K562 (cell line): ENCODE results near the gene ANAPC2. TPM values are rescaled to one million over a fixed set of nuclear protein-coding genes. Genes with fewer than 3 reads are reported as not detected.

Source experiments
- ATAC-seq: fragments of 200-7000 bp; cut with Tn5 transposase; 3 replicates; pipeline ENCODE4 v1.9.1; 2020; ENCODE audit warnings: moderate library complexity
- BruUV-seq: library from RNA; stranded (reverse); fragments of 400-500 nt; replicated peaks from 2 replicates; lab custom pipeline; 2021; lab: Mats Ljungman, UMichigan
- CTCF ChIA-PET: fragments of 300-600 bp; formaldehyde crosslinking; extraction: SDS; loops from one replicate; lab custom pipeline; 2021; ENCODE audit warnings: low intra/inter-chr PET ratio; lab: Yijun Ruan, JAX
- POLR2A ChIA-PET: fragments of 300-600, 350-650 bp; sonication (Branson Sonifier 250); formaldehyde crosslinking; extraction: SDS; loops from one replicate; lab custom pipeline; 2021; ENCODE audit warnings: antibody characterized with exemption, inconsistent platforms; lab: Yijun Ruan, JAX
- DNase-seq, 4 experiments: peaks; one replicate each; pipeline versions ENCODE4 v3.0.0 to v3.0.0-alpha.2; 2011 to 2018; ENCODE audit warnings: low spot score in 3 of 4, mixed read lengths in 3 of 4; ENCODE audit errors: extremely low read depth in 1 of 4
- FAIRE-seq: peaks from 2 replicates; lab custom pipeline; 2011; peaks lifted over from hg19 to GRCh38; lab: Jason Lieb, UNC
- H2AFZ ChIP-seq: 2 replicates; pipeline ENCODE4 v1.6.0; 2011; ENCODE audit warnings: low read depth, low read length, control low read depth, inconsistent platforms
- H3K27ac ChIP-seq: fragments of 200-600 bp; 3 replicates; pipeline ENCODE4 v1.8.0; 2011; ENCODE audit warnings: low read depth, mild to moderate bottlenecking, control low read depth, inconsistent platforms, low read length, moderate library complexity, mixed read lengths; ENCODE audit errors: extremely low read depth
- H3K27me3 ChIP-seq, 2 experiments: fragments of 300-600 bp in 1 of 2; 2 replicates in 1 of 2; 3 replicates in 1 of 2; pipeline versions ENCODE4 v1.6.0 to v1.8.0; 2011; ENCODE audit warnings: inconsistent platforms in 2 of 2, low read length in 2 of 2, mild to moderate bottlenecking in 1 of 2, mixed read lengths in 1 of 2, moderate library complexity in 1 of 2; ENCODE audit not compliant: control insufficient read depth in 2 of 2, insufficient read depth in 2 of 2
- H3K36me3 ChIP-seq: fragments of 300-600 bp; 3 replicates; pipeline ENCODE4 v1.8.0; 2011; ENCODE audit warnings: mild to moderate bottlenecking, low read length, inconsistent platforms; ENCODE audit not compliant: control insufficient read depth, insufficient read depth
- H3K4me1 ChIP-seq, 2 experiments: fragments of 200-600 bp in 1 of 2; replicated peaks in 1 of 2; 2 replicates in 1 of 2; 3 replicates in 1 of 2; pipeline versions ENCODE4 v1.5.1 to v1.8.0; 2011; ENCODE audit warnings: inconsistent platforms in 2 of 2, low read length in 2 of 2, mild to moderate bottlenecking in 1 of 2, mixed read lengths in 1 of 2, moderate library complexity in 1 of 2; ENCODE audit not compliant: control insufficient read depth in 2 of 2, insufficient read depth in 2 of 2
- H3K4me2 ChIP-seq: 2 replicates; pipeline ENCODE4 v1.6.1; 2011; ENCODE audit warnings: low read length, control low read depth, inconsistent platforms, mixed read lengths; ENCODE audit not compliant: insufficient read depth
- H3K4me3 ChIP-seq: fragments of 200-600 bp; sonication (generic), shearing (Covaris generic); 2 replicates; pipeline ENCODE4 v1.5.1; 2016; ENCODE audit warnings: control low read depth, inconsistent platforms
- H3K79me2 ChIP-seq: fragments of 200-600 bp; 3 replicates; pipeline ENCODE4 v1.8.0; 2011; ENCODE audit warnings: low read length, inconsistent platforms; ENCODE audit not compliant: control insufficient read depth, insufficient read depth
- H3K9ac ChIP-seq, 2 experiments: 2 replicates each; pipeline versions ENCODE4 v1.6.0 to v1.6.1; 2011; ENCODE audit warnings: low read depth in 2 of 2, low read length in 2 of 2, control low read depth in 1 of 2, inconsistent platforms in 1 of 2, mild to moderate bottlenecking in 1 of 2, mixed read lengths in 1 of 2; ENCODE audit not compliant: insufficient read depth in 1 of 2
- H3K9me1 ChIP-seq: one replicate; pipeline ENCODE4 v1.6.0; 2011; ENCODE audit warnings: inconsistent platforms, mild to moderate bottlenecking, low read length, moderate library complexity; ENCODE audit not compliant: control insufficient read depth, insufficient read depth
- H3K9me3 ChIP-seq: replicated peaks from 2 replicates; pipeline ENCODE4 v1.5.1; 2011; ENCODE audit warnings: low read depth, low read length, inconsistent platforms; ENCODE audit not compliant: control insufficient read depth, insufficient read depth
- H4K20me1 ChIP-seq: replicated peaks from 2 replicates; pipeline ENCODE4 v1.6.1; 2011; ENCODE audit warnings: low read length, inconsistent platforms, mixed read lengths; ENCODE audit not compliant: control insufficient read depth, insufficient read depth
- FOXK2 ChIP-seq, 2 experiments: fragments of 450-650 bp; IDR thresholded peaks in 1 of 2; conservative IDR thresholded peaks in 1 of 2; 2 replicates each; pipeline ENCODE4 v1.6.1; 2016; ENCODE audit warnings: low read depth in 2 of 2, mild to moderate bottlenecking in 1 of 2
- GABPA ChIP-seq: fragments of 200-800 bp; sonication (Bioruptor generic); conservative IDR thresholded peaks from 2 replicates; pipeline ENCODE4 v1.6.1; 2016; ENCODE audit warnings: low read depth, missing genetic modification characterization, missing compliant biosample characterization
- HDAC3 ChIP-seq: fragments of 450-650 bp; IDR thresholded peaks from 2 replicates; pipeline ENCODE4 v1.6.1; 2018; ENCODE audit warnings: borderline replicate concordance, mild to moderate bottlenecking, moderate library complexity; ENCODE audit not compliant: partially characterized antibody
- NEUROD1 ChIP-seq: fragments of 150-350 bp; IDR thresholded peaks from 2 replicates; pipeline ENCODE4 v1.6.1; 2014; ENCODE audit warnings: borderline replicate concordance, low read length, low read depth; ENCODE audit not compliant: partially characterized antibody
- SIN3A ChIP-seq, 2 experiments: fragments of 150-350 bp in 1 of 2; IDR thresholded peaks; 2 replicates each; pipeline ENCODE4 v1.6.1; 2011 to 2016; ENCODE audit warnings: borderline replicate concordance in 2 of 2, low read depth in 2 of 2, low read length in 2 of 2, mild to moderate bottlenecking in 2 of 2, moderate library complexity in 2 of 2; ENCODE audit not compliant: control insufficient read depth in 1 of 2
- WGBS: fragments of 100-300 bp; shearing (Covaris generic); methylation state at CpG from one replicate; pipeline ENCODE4 v1.1.6; 2016; ENCODE audit warnings: low coverage, mixed read lengths; ENCODE audit not compliant: insufficient coverage; ENCODE audit errors: missing lambda C conversion rate; 5-methylcytosine and 5-hydroxymethylcytosine counted together
- in situ Hi-C: fragments of 300-500 bp; cut with MboI; formaldehyde crosslinking; loops from 4 replicates; pipeline ENCODE4 v1.15.0; 2018; ENCODE audit warnings: inconsistent platforms, mixed read lengths
- intact Hi-C: fragments of 100-400 bp; cut with micrococcal nuclease; formaldehyde crosslinking; loops from 2 replicates; pipeline ENCODE4 v1.14.2; 2022
- polyA plus RNA-seq, 8 experiments: library from polyadenylated mRNA; depleted of rRNA in 4 of 8; stranded (reverse) in 5 of 8; unstranded in 3 of 8; fragments of >200 nt; fragmentation: Nextera tagmentation in 2 of 8; fragmentation: Illumina TruSeq in 1 of 8; extraction: Ambion mirVana in 2 of 8; extraction: Trizol in 1 of 8; gene quantifications; 2 replicates each; pipeline versions ENCODE4 v1.2.1 to v1.2.3, GENCODE V29; 2011 to 2014; ENCODE audit warnings: inconsistent platforms in 1 of 8, missing spikeins in 1 of 8
- total RNA-seq, 7 experiments: library from RNA; depleted of rRNA in 6 of 7; stranded (reverse); fragments of >200 nt in 6 of 7; fragmentation: Illumina TruSeq in 2 of 7; extraction: Trizol in 2 of 7; gene quantifications; 2 replicates each; pipeline versions ENCODE4 v1.2.1 to v1.2.3, GENCODE V29; 2011 to 2021; ENCODE audit warnings: low replicate concordance in 1 of 7
- TF ChIP-seq, protein P1 (sequence below), 3 experiments: fragments of 200-800 bp in 1 of 3; fragments of 250-450 bp in 1 of 3; fragments of 450-650 bp in 1 of 3; sonication (Bioruptor Pico) in 1 of 3; sonication (Bioruptor generic) in 1 of 3; formaldehyde crosslinking in 1 of 3; IDR thresholded peaks; 2 replicates each; pipeline versions ENCODE4 v1.6.1 to v1.8.0; 2016 to 2022; ENCODE audit warnings: mild to moderate bottlenecking in 2 of 3, missing genetic modification characterization in 2 of 3, missing compliant biosample characterization in 1 of 3, moderate library complexity in 1 of 3
- TF ChIP-seq, protein P2 (sequence below): sonication (generic); formaldehyde crosslinking; IDR thresholded peaks from 2 replicates; pipeline ENCODE4 v1.8.1; 2023; ENCODE audit warnings: missing genetic modification reagents, mild to moderate bottlenecking, borderline replicate concordance
- TF ChIP-seq, protein P3 (sequence below), 2 experiments: IDR thresholded peaks; 2 replicates each; pipeline ENCODE4 v1.6.1; 2011; ENCODE audit warnings: borderline replicate concordance in 1 of 2, control low read depth in 1 of 2, low read depth in 1 of 2, low read length in 1 of 2, mild to moderate bottlenecking in 1 of 2, mixed read lengths in 1 of 2, moderate library complexity in 1 of 2; ENCODE audit not compliant: insufficient read depth in 1 of 2, insufficient read length in 1 of 2, poor library complexity in 1 of 2, severe bottlenecking in 1 of 2; ENCODE audit errors: extremely low read depth in 1 of 2

ANAPC2 gene
- total and polyA plus RNA-seq, 9 of the 15 experiments (the other 6 are each of a cell fraction or from before 2014, with no cell fraction given): 0.11 to 56.5 (median 17.1) TPM; not detected in 1

DNA sequence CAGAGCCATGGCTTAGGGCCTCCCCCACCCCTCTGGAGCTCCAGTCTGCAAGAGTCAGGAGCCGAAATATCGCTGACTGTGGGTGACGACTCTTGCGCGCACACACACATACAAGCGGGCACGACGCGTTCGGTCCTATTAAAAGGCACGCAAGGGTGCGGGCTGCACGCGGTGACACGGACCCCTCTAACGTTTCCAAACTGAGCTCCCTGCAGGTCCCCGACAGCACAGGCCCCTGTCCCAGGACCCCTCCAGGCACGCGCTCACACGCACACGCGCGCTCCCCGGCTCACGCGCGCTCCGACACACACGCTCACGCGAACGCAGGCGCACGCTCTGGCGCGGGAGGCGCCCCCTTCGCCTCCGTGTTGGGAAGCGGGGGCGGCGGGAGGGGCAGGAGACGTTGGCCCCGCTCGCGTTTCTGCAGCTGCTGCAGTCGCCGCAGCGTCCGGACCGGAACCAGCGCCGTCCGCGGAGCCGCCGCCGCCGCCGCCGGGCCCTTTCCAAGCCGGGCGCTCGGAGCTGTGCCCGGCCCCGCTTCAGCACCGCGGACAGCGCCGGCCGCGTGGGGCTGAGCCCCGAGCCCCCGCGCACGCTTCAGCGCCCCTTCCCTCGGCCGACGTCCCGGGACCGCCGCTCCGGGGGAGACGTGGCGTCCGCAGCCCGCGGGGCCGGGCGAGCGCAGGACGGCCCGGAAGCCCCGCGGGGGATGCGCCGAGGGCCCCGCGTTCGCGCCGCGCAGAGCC is 49.5 kb downstream of the ANAPC2 start, which contains the start of gene GRIN1:
TSS of gene GRIN1 (plus strand) at position 433 of the 746 bp plus-strand sequence. CDS start 333 bp downstream, outside the sequence.
- WGBS: 13% methylated on average over 58 of the region's 104 CpGs
- no peak for FAIRE-seq
- H3K27me3 ChIP-seq: peaks cover 43 to 83% of the 10 kb centered on the region in 2 experiments; a peak in 4 of 5 replicates
- no peak within 1 kb of the TSS for H3K9ac ChIP-seq
- H3K4me1 ChIP-seq: peaks cover 0 to 52% of the 10 kb centered on the region in 2 experiments; a peak in 2 of 5 replicates
- H3K4me2 ChIP-seq: no peak within 1 kb of the TSS
- H3K9me1 ChIP-seq: no peaks in the 10 kb centered on the region
- no peak within 1 kb of the TSS for H2AFZ ChIP-seq
- in situ Hi-C loops (no loop called here), intact Hi-C loops (no loop called here)
- no peaks in the 10 kb centered on the region for H3K36me3 ChIP-seq
- H3K4me3 ChIP-seq: no peak within 1 kb of the TSS
- CTCF ChIA-PET: no interaction called here
- peak; percentile 84 for ATAC-seq
- peak; percentile 65 to 84 (median 74) for DNase-seq
- BruUV-seq: no TSS peak
- POLR2A ChIA-PET: interaction anchor here (0.8 to 2.5 kb wide), 4 partner anchors 9 to 85 kb away, joined by 3 to 22 read pairs (median 6); partner anchors contain the start of gene ENTPD2
- H3K27ac ChIP-seq: no peak within 1 kb of the TSS
- H3K9me3 ChIP-seq: no peaks in the 10 kb centered on the region
- H3K79me2 ChIP-seq: no peaks in the 10 kb centered on the region
- H4K20me1 ChIP-seq: peaks cover 24% of the 10 kb centered on the region
- TF ChIP-seq, protein P1, sequence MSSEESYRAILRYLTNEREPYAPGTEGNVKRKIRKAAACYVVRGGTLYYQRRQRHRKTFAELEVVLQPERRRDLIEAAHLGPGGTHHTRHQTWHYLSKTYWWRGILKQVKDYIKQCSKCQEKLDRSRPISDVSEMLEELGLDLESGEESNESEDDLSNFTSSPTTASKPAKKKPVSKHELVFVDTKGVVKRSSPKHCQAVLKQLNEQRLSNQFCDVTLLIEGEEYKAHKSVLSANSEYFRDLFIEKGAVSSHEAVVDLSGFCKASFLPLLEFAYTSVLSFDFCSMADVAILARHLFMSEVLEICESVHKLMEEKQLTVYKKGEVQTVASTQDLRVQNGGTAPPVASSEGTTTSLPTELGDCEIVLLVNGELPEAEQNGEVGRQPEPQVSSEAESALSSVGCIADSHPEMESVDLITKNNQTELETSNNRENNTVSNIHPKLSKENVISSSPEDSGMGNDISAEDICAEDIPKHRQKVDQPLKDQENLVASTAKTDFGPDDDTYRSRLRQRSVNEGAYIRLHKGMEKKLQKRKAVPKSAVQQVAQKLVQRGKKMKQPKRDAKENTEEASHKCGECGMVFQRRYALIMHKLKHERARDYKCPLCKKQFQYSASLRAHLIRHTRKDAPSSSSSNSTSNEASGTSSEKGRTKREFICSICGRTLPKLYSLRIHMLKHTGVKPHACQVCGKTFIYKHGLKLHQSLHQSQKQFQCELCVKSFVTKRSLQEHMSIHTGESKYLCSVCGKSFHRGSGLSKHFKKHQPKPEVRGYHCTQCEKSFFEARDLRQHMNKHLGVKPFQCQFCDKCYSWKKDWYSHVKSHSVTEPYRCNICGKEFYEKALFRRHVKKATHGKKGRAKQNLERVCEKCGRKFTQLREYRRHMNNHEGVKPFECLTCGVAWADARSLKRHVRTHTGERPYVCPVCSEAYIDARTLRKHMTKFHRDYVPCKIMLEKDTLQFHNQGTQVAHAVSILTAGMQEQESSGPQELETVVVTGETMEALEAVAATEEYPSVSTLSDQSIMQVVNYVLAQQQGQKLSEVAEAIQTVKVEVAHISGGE (CRISPR knock-in tag; IDR thresholded peaks at IDR 0.05): peak in 1 of 3 experiments; percentile 38; a peak in 1 of 6 replicates
- TF ChIP-seq SIN3A (IDR thresholded peaks at IDR 0.05; ENCODE audit: borderline replicate concordance in 2 of 2, control insufficient read depth in 1 of 2, low read depth in 2 of 2, low read length in 2 of 2) (peak; percentile 69 to 98; a peak in 3 of 4 replicates), NEUROD1 (no peak), FOXK2 (conservative IDR thresholded peaks at IDR 0.05 in 1 of 2, IDR thresholded peaks at IDR 0.05 in 1 of 2; ENCODE audit: low read depth in 2 of 2) (no peak), HDAC3 (no peak), GABPA (tag) (no peak)
- TF ChIP-seq, protein P2, sequence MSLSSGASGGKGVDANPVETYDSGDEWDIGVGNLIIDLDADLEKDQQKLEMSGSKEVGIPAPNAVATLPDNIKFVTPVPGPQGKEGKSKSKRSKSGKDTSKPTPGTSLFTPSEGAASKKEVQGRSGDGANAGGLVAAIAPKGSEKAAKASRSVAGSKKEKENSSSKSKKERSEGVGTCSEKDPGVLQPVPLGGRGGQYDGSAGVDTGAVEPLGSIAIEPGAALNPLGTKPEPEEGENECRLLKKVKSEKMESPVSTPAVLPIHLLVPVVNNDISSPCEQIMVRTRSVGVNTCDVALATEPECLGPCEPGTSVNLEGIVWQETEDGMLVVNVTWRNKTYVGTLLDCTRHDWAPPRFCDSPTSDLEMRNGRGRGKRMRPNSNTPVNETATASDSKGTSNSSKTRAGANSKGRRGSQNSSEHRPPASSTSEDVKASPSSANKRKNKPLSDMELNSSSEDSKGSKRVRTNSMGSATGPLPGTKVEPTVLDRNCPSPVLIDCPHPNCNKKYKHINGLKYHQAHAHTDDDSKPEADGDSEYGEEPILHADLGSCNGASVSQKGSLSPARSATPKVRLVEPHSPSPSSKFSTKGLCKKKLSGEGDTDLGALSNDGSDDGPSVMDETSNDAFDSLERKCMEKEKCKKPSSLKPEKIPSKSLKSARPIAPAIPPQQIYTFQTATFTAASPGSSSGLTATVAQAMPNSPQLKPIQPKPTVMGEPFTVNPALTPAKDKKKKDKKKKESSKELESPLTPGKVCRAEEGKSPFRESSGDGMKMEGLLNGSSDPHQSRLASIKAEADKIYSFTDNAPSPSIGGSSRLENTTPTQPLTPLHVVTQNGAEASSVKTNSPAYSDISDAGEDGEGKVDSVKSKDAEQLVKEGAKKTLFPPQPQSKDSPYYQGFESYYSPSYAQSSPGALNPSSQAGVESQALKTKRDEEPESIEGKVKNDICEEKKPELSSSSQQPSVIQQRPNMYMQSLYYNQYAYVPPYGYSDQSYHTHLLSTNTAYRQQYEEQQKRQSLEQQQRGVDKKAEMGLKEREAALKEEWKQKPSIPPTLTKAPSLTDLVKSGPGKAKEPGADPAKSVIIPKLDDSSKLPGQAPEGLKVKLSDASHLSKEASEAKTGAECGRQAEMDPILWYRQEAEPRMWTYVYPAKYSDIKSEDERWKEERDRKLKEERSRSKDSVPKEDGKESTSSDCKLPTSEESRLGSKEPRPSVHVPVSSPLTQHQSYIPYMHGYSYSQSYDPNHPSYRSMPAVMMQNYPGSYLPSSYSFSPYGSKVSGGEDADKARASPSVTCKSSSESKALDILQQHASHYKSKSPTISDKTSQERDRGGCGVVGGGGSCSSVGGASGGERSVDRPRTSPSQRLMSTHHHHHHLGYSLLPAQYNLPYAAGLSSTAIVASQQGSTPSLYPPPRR (CRISPR knock-in tag): no peak
- TF ChIP-seq, protein P3, sequence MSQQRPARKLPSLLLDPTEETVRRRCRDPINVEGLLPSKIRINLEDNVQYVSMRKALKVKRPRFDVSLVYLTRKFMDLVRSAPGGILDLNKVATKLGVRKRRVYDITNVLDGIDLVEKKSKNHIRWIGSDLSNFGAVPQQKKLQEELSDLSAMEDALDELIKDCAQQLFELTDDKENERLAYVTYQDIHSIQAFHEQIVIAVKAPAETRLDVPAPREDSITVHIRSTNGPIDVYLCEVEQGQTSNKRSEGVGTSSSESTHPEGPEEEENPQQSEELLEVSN (IDR thresholded peaks at IDR 0.05; ENCODE audit: borderline replicate concordance in 1 of 2, extremely low read depth in 1 of 2, insufficient read depth in 1 of 2, insufficient read length in 1 of 2, low read depth in 1 of 2, low read length in 1 of 2, poor library complexity in 1 of 2, severe bottlenecking in 1 of 2): peak in 1 of 2 experiments; percentile 56
